ENCODE data around the gene PCBP1.
"Not testable (repeated sequence)": the region's sequence is repeated elsewhere in the genome, so short reads cannot be mapped to it uniquely, and the experiment has no call there.

The PCBP1 gene

DNA sequence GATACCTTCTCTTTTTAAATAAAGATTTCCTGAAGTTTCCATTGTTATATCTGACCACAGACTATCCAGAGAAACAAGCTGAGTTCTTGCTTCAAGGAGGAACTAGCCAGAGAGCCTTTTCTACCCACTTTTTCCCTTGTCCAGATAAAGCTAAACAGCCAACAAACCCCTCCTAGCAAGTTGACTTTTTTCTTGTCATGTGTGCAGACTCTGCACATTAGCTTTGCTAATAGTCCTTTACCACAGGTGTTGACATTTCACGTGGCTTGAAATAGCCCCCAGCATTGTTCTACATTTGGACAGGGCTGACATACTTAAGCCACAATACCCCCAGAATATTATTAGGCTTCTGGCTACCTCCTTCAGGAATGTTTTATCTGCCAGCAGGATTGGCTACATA lies 40.7 kb downstream of the PCBP1 start:
- DNase-seq: no peak

DNA sequence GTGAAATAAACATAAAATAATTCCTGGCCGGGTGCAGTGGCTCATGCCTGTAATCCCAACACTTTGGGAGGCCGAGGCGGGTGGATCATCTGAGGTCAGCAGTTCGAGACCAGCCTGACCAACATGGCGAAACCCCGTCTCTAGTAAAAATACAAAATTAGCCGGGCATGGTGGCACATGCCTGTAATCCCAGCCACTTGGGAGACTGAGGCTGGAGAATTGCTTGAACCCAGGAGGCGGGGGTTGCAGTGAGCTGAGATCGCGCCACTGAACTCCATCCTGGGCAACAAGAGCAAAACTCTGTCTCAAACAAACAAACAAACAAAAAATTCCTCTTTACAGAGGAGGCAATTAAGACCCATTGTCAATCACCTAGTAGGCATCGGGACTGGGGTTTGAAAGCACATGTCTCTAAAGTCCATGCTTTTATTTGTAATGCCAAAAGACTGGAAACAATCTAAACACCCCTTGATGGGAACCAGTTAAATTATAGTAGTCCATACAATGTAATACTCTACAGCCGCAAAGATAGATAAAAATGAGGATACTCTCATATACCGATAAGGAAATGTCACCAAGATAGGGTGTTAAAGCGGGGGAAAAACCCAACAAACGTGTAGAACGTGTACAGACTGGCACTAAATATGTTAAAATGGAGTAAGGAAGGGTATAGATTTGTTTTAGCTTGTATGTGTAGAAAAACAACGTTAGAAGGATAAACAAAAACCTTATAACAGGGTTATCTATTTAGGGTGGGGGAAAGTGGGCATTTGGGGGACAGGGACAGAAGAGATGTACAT lies 44.3 kb downstream of the PCBP1 start:
- not testable (repeated sequence) for DNase-seq

DNA sequence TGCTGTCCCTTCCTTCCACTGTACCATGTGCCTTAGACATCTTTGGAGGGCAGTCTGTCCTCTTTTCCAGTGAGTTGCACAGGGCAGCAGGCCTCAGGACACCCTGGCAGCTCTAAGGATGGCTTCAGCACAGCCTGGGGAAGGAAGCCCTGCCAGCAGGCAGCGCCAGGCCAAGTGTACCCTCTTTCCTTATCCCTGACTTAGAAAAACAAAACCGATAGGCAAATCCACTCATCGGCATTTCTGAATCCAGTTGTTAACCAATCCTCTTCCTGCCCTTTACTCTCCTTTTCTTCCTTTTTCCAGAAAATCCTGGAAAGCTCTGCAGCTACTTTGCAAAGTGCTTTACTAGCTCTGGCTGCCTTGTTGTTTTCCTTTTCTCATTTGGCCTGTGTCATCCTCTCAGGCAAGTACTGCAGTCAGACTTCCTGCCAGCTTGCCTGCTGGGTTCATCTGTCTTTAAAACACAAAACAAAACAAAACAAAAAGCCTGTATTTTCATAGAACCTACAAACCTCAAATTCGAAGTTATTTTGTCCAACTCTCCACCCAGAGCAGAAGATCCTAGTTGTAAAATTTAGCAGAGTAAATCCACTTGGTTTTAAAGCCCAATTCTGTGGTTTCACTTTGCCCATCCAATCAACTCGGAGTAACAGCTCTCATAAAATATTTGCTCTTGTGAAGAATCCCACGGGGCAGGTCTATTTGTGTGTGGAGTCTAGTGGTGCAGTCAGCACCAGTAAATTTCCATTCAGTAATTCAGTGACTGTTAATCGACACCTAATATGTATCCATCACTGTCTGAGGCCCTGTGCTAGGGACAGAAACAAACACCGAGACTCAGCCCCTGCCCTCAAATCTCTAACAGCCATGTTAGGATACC lies 45.2 kb downstream of the PCBP1 start:
- DNase-seq: peak; percentile 42

DNA sequence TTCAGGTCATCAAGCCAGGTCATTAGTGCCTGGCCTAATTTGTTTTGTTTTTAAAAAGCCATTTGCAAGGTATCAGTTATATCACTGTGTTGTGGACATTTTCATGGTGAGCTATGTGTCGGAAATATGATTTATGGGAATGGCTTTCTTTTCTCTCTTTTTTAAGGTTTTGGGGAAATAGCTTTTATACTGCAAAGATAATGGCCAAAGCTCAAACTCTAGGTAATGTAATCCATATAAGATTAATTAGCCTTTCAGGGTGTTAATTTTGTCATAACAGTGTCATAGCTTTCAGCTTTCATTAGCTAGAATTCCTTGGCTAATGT lies 45.8 kb downstream of the PCBP1 start:
- no peak for DNase-seq

DNA sequence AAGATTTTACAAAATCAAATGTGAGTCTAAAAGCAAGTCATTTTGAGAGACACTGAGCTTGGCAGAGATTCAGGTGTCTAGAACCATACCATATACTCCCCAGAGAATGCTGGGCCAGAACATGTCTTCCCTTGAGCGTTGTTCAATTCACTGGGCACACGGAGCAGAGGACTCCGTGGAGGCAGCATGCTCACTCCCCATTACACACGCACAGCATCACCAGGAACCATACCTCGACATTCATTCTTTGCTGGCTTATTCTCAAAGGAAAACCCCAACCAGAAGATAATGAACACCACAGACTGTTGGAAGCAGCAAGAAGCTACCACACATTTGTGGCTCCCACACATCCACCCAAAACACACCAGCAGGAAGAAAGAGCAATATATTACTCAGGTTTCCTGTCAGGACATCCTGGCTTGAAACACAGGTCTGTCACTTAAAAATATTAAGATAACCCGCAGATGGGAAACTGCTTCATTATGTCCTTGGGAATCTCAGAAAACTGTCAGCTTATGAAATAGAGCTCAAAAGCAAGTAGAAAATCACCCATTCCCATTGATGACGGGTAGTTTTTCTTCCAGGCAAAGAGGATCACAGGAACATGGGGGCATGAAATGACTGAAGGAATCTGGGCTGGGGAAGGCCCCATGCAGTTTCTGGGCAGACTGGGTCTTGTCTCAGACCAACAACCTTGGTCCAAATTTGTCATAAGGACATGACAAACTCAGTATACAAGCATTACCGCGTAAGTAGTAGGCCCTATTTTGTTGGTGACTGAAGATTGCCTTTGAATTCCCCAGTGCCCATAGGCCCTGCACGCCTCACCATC lies 46.4 kb downstream of the PCBP1 start:
- DNase-seq: no peak

DNA sequence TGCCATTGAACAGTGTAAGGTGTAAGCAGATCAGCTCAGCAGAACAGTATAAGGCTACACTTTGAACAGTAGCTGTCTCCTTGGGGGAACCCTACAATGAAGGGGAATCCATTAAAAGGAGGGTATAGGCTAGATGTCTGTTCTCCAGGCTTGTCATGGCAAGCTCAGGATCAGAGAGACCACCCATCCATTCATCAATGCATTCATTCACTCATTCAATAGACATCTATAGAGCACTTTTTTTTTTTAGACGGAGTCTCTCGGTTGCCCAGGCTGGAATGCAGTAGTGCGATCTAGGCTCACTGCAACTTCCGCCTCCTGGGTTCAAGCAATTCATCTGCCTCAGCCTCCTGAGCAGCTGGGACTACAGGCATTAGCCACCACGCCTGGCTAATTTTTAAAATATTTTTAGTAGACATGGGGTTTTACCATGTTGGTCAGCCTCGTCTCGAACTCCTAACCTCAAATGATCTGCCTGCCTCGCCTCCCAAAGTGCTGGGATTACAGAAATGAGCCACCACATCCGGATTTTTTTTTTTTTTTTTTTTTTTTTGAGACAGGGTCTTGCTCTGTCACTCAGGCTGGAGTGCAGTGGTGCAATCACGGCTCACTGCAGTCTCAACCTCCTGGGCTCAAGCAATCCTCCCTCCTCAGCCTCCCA lies 47.2 kb downstream of the PCBP1 start:
- DNase-seq: not testable (repeated sequence)

All from NCI-H2081 treated with DMSO at 0.1 percent for 48 hours (cell line).